NCI-H1930 (cell line): Measurements from ENCODE around the gene ZNF287.
"Not testable (repeated sequence)": the region's sequence is repeated elsewhere in the genome, so short reads cannot be mapped to it uniquely, and the experiment has no call there.

Experiments
- DNase-seq, 2 experiments: peaks; one replicate each; lab custom pipeline; 2025; lab: John Stamatoyannopoulos, UW

ZNF287 gene

DNA sequence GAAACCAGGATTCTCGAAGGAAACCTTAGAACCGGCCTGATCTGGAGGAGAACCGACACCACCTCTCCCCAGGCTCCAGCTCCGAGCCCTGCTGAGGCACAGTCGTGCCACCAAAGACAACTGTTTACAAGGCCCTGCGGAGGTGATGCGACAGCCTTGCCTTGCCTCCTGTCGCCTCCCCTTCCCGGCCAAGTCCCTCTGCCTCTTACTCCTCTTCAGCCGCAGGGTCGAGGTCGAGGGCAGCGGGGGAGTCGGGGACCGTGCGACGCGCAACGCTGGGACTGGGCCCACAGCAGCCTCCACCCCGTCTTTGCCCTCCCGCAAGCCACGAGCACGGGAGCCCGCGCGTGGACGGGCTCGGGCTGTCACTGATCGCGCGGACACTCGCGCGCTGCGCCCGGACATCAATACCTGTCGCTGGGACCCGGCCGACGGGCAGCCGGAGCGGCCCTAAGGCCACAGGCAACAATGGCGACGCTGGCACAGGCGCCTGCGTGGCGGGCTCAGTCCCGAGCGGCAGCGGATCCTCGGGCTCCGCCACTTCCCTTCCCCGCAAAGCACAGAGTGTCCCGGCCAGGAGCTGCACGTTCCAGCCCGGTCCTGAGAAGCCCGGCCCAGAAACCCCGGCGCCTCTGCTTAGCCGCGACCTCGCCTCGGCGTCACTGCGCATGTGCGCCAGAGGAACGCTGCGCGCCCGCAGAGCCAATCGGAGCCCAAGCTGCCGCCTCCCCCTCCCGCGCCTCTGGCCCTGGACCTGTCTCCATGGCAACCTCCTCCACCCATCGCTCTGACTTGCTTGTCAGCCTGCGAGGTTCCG, at the start of gene ZNF287:
Gene ZNF287 (minus strand): TSS at position 664 of the 817 bp plus-strand sequence. CDS start 1,473 bp downstream, outside the sequence.
- peak; percentile 75 to 92 for DNase-seq

DNA sequence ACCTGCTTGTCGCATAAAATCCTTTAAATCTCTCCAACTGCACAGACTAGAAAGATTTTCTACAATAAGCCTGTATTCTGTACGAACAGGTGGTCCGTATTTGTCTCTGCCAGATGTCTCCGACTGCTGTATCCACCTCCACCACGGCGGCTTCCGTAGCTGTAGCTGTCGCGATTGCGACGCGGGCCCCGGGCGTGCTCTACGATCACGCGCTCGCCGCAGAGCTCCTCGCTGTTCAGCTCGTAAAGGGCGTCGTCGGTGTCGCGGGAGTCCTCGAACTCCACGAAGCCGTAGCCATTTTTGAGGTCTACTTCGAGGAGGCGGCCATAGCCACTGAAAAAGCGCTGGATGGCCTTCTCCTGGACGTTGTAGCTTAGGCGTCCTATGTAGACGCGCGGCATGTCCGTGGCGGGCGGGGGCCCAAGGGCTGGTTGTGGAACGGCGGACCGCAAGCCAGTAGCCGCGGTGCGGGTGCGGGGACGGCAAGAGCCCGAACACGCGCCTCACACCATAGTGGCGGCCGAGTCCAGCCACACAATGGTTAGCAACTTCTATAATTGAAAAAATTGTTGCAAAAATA, 48.6 kb upstream of the ZNF287 start:
- DNase-seq = no peak

DNA sequence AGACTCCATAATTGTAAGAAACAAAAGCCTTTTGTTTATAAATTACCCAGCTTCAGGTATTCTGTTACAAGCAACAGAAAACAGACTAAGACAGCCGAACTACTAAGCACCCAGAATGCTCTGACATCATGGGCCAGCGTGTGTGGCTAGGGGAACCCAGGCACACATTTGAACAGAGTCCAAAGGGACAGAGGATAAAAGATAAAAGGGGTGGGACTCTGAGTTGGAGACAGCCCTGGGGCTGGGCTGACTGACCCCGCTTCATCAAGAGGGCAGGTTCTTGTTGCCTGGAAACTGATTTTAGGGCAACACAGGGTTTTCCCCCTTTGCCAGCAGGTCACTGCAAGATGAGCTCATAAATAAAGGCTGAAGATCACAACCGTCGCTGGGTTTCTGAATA, 30.5 kb upstream of the ZNF287 start:
- no peak for DNase-seq

GRCh38 chr17:16593356-16594102, 24.5 kb upstream of the ZNF287 start:
- no peak for DNase-seq

GRCh38 chr17:16589097-16589969, 20.3 kb upstream of the ZNF287 start:
- DNase-seq = peak; percentile 80 to 92

DNA sequence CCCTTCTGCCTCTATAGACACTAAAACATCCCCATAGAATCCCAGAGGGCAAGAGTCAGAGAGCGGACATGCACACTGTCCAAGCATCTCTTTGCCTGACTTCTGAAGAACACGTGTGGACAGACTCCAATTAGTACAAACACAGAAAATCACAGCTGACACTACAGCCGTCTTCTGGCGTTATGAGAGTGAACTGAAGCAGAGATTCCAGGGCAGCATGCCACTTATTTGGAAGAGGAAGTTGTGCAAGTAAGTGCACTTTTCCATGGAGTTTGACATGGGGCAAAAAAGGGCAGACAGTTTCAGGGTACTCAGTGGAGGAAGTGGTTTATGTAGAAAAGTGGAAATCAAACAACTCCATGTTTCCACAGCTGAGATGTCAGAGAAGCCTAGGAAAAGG, 16.8 kb upstream of the ZNF287 start:
- no peak for DNase-seq

DNA sequence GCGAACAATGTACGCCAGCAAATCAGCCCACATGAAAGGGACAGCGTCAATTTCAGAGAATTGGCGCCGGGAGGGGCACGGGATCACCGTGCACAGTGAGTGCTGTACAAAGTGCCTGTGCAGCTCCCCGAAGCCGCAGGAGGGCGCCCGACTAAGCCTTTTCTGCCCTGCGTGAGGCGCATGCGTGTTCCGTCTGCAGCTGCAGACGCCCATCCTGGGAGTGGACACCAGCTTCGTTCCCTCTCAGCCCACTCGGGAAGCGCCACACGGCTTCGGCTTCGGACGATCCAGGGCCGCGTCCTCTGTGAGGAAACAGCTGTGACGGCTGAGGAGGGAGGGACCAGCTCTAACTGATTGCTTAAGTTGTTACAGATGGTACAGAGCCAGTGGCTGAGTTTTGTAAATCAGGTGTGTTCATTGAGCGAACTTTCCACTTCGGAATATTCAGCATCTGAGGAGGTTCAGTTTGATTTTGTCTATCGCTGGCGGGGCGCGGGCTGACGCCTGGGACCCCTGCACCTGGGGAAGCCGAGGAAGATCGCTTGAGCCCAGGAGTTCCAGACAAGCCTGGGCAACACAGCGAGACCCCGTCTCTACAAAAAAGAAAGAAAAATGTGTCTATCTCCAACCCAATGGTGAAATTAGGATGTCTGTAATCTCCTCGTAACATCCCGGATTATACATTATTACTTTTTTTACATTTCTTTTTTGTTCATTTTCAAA, 15.4 kb upstream of the ZNF287 start:
- peak; percentile 89 to 91 for DNase-seq

- DNase-seq = no peak
These were observed 14.8 kb upstream of the ZNF287 start for GRCh38 chr17:16583781-16584180.

- no peak for DNase-seq
These were observed 4.5 kb upstream of the ZNF287 start for GRCh38 chr17:16573466-16573865.

- DNase-seq = no peak
These were observed 331 bp upstream of the ZNF287 start for GRCh38 chr17:16569358-16569712.

DNA sequence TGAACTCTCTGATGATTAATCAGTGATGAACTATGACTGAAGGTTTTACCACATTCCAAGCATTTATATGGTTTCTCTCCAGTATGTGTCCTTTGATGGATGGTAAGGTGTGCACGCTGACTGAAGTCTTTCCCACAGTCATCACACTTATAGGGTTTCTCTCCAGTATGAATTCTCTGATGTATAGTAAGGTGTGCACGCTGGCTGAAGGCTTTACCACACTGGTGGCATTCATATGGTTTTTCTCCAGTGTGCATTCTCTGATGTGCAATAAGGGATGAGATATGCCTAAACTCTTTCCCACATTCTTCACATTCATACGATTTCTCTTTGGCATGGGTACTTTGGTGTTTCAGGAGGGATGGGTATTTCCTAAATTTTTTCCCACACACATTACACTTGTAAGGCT, 16.4 kb downstream of the ZNF287 start:
- DNase-seq = no peak

GRCh38 chr17:16551878-16552636, 16.9 kb downstream of the ZNF287 start:
- DNase-seq = no peak

DNA sequence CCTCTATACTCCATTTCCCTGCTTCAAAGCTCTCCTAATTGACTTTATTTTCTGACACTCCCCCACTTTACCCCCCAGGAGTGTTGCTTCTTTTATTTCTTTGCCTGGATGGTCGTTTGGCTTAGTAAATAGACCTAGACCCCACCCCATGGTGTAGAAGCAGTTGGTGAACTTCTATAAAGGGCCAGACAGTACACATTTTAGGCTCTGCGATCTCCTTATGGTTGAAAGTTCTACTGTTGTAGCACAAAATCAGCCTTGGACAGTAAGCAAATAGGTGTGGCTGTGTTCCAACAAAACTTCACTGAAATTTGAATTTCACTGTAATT, 31.9 kb downstream of the ZNF287 start:
- no peak for DNase-seq

DNA sequence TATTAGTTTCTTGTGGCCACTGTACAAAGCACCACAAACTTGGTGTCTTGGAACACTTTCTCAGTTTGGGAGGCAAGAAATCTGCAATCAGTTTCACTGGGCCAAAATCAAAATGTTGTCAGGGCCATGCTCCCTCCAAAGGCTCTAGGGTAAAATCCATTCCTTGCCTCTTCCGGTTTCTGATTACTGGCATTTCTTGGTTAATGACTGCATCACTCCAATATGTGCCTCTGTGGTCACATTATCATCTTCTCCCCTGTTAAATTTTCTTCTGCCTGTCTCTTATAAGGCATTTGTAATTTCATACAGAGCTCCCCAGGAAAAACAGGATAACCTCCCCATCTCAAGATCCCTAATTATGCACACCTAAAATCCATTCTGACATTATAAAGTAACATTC, 34.8 kb downstream of the ZNF287 start:
- no peak for DNase-seq

DNA sequence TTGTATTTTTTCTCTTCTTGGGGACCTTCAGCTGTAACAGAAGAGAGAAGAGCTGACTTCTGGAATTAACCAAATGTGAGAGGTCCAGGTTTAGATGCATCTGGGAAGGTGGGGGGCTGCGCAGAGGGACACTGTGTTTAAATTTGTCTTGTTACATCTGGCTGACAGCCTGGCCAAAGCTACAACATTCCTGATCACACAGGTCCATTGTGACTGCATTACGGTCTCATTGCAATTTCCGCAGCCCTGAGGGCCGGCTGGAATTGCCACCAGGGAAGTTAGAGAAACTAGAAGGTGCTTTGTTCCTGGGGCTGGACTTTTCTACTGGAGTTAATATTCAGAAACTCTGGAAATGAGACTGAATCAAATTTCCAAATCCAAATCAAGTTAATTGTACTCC, 39.1 kb downstream of the ZNF287 start:
- DNase-seq = no peak

DNA sequence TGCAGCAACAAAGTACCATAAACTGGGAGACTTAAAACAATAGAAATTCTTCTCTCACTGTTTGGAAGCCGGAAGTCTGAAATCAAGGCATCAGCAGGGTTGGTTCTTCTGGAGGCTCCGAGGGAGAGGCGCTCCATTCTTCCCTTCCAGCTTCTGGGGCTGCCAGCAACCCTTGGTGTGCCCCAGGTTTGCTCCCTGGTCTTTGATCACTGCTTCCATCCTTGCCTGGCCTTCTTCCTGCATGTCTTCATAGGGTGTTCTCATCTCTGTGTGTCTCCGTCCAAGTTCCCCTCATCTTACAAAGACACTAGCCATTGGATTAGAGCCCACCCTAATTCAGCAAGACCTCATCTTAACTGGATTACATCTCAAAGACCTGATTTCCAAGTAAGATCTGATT, 41.7 kb downstream of the ZNF287 start:
- no peak for DNase-seq

- not testable (repeated sequence) for DNase-seq
These were observed 43.4 kb downstream of the ZNF287 start for GRCh38 chr17:16525556-16525955.

GRCh38 chr17:16521070-16521727, 47.8 kb downstream of the ZNF287 start:
- peak; percentile 32 to 51 for DNase-seq

GRCh38 chr17:16519021-16519420, 50.0 kb downstream of the ZNF287 start:
- no peak for DNase-seq

DNA sequence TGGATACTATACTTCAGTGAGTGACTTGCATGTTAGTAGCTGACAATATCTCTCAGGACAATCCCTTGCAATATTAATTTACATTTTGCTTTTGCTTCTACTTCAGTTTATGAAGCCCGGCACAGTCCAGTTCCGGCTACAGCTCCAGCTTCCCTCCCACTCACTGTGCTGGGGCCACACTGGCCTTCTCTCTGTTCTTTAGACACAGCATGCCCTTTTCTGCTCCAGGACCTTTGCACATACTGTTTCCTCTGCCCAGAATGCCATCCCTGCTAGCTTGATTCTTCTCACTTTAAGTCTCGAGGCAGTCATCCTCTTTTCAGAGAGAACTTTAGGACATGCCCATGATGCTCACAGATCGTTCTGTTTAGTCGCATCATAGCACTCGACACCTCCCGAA, 51.5 kb downstream of the ZNF287 start:
- DNase-seq = no peak
